HCT116 (cell line): Measurements from ENCODE around the gene PC. TPM values are rescaled to one million over a fixed set of nuclear protein-coding genes. Genes with fewer than 3 reads are reported as not detected.

Source experiments
- ATAC-seq: fragments of 200-7000 bp; cut with Tn5 transposase; 2 replicates; pipeline ENCODE4 v1.9.1; 2020; ENCODE audit warnings: mild to moderate bottlenecking, moderate library complexity
- BruUV-seq: library from RNA; stranded (reverse); fragments of 400-500 nt; replicated peaks from 2 replicates; lab custom pipeline; 2021; lab: Mats Ljungman, UMichigan
- CTCF ChIA-PET: fragments of 300-600 bp; sonication (Branson Sonifier 250); formaldehyde crosslinking; loops from one replicate; lab custom pipeline; 2021; ENCODE audit warnings: antibody characterized with exemption; lab: Charles Lee
- POLR2A ChIA-PET: fragments of 300-600, 350-600 bp; sonication (Branson Sonifier 250); formaldehyde crosslinking; loops from one replicate; lab custom pipeline; 2021; ENCODE audit warnings: antibody characterized with exemption; lab: Charles Lee
- RAD21 ChIA-PET, 2 experiments: fragments of 300-600 bp; sonication (Branson Sonifier 250); formaldehyde crosslinking; loops; one replicate each; lab custom pipeline; 2023; ENCODE audit warnings: low total read pairs in 2 of 2; ENCODE audit not compliant: uncharacterized antibody in 2 of 2, unreplicated experiment in 2 of 2, low non-redundant PET in 1 of 2; lab: Charles Lee
- DNase-seq: peaks from one replicate; pipeline ENCODE4 v3.0.0-alpha.2; 2010; ENCODE audit warnings: low read depth, low spot score
- H2AFZ ChIP-seq: fragments of 200-600 bp; shearing (Covaris generic), sonication (generic); 2 replicates; pipeline ENCODE4 v1.6.1; 2017; ENCODE audit warnings: low read depth, mixed run types, mixed read lengths, antibody characterized with exemption, low read length; ENCODE audit not compliant: poor library complexity, severe bottlenecking
- H3K27ac ChIP-seq: 2 replicates; pipeline ENCODE4 v1.5.1; 2012; ENCODE audit warnings: low read depth, low read length
- H3K27me3 ChIP-seq: fragments of 200-600 bp; sonication (generic); 2 replicates; pipeline ENCODE4 v1.6.1; 2016; ENCODE audit warnings: mixed run types, low read length, mixed read lengths; ENCODE audit not compliant: insufficient read depth
- H3K36me3 ChIP-seq, 2 experiments: fragments of 200-500 bp in 1 of 2; fragments of 200-600 bp in 1 of 2; sonication (Bioruptor generic) in 1 of 2; sonication (generic) in 1 of 2; 2 replicates each; pipeline versions ENCODE4 v1.5.1 to v1.6.1; 2014 to 2016; ENCODE audit warnings: low read length in 2 of 2, inconsistent platforms in 1 of 2, mixed read lengths in 1 of 2, mixed run types in 1 of 2; ENCODE audit not compliant: insufficient read depth in 2 of 2, control insufficient read depth in 1 of 2
- H3K4me1 ChIP-seq, 2 experiments: fragments of 200-600 bp in 1 of 2; sonication (generic) in 1 of 2; 2 replicates each; pipeline versions ENCODE4 v1.5.1 to v1.6.1; 2012 to 2017; ENCODE audit warnings: low read length in 2 of 2, inconsistent platforms in 1 of 2, mild to moderate bottlenecking in 1 of 2, mixed read lengths in 1 of 2, mixed run types in 1 of 2, moderate library complexity in 1 of 2; ENCODE audit not compliant: insufficient read depth in 2 of 2, control insufficient read depth in 1 of 2
- H3K4me2 ChIP-seq: fragments of 200-600 bp; sonication (generic); 2 replicates; pipeline ENCODE4 v1.6.1; 2017; ENCODE audit warnings: mixed run types, low read length, mixed read lengths
- H3K4me3 ChIP-seq, 2 experiments: fragments of 200-600 bp in 1 of 2; sonication (generic) in 1 of 2; replicated peaks in 1 of 2; 2 replicates each; pipeline ENCODE4 v1.5.1; 2011 to 2016; ENCODE audit warnings: low read length in 2 of 2, control low read depth in 1 of 2, low read depth in 1 of 2, mild to moderate bottlenecking in 1 of 2, mixed read lengths in 1 of 2, mixed run types in 1 of 2
- H3K79me2 ChIP-seq: fragments of 200-600 bp; sonication (generic); 2 replicates; pipeline ENCODE4 v1.6.1; 2017; ENCODE audit warnings: mild to moderate bottlenecking, mixed run types, low read length, moderate library complexity, mixed read lengths; ENCODE audit not compliant: insufficient read depth
- H3K9ac ChIP-seq: fragments of 200-600 bp; sonication (generic); 2 replicates; pipeline ENCODE4 v1.6.1; 2016; ENCODE audit warnings: low read length, mixed read lengths
- H3K9me2 ChIP-seq: fragments of 200-600 bp; sonication (generic), shearing (Covaris generic); 2 replicates; pipeline ENCODE4 v1.6.1; 2017; ENCODE audit warnings: mixed run types, mild to moderate bottlenecking, moderate library complexity; ENCODE audit not compliant: insufficient read depth
- H3K9me3 ChIP-seq, 2 experiments: fragments of 200-500 bp in 1 of 2; fragments of 200-600 bp in 1 of 2; sonication (Bioruptor generic) in 1 of 2; sonication (generic) in 1 of 2; 2 replicates each; pipeline ENCODE4 v1.6.1; 2014 to 2017; ENCODE audit warnings: low read length in 2 of 2, mixed read lengths in 2 of 2, inconsistent platforms in 1 of 2, low read depth in 1 of 2, mild to moderate bottlenecking in 1 of 2, mixed run types in 1 of 2, moderate library complexity in 1 of 2; ENCODE audit not compliant: control insufficient read depth in 1 of 2, insufficient read depth in 1 of 2
- H4K20me1 ChIP-seq: fragments of 200-600 bp; sonication (generic), shearing (Covaris generic); 2 replicates; pipeline ENCODE4 v1.6.1; 2017; ENCODE audit warnings: mixed run types, mild to moderate bottlenecking, moderate library complexity; ENCODE audit not compliant: insufficient read depth
- CTCF ChIP-seq, 3 experiments: fragments of 200-600 bp in 1 of 3; sonication (generic) in 1 of 3; IDR thresholded peaks in 2 of 3; conservative IDR thresholded peaks in 1 of 3; 2 replicates each; pipeline ENCODE4 v1.5.1; 2012 to 2017; ENCODE audit warnings: low read depth in 2 of 3, low read length in 2 of 3, antibody characterized with exemption in 1 of 3, borderline replicate concordance in 1 of 3, control low read depth in 1 of 3, mild to moderate bottlenecking in 1 of 3, mixed read lengths in 1 of 3, mixed run types in 1 of 3, moderate library complexity in 1 of 3; ENCODE audit not compliant: insufficient read depth in 1 of 3
- EGR1 ChIP-seq: IDR thresholded peaks from 2 replicates; pipeline ENCODE4 v1.6.1; 2012; ENCODE audit warnings: low read depth
- FOSL1 ChIP-seq: IDR thresholded peaks from 2 replicates; pipeline ENCODE4 v1.6.1; 2012; ENCODE audit warnings: low read depth
- TCF7L2 ChIP-seq: IDR thresholded peaks from 2 replicates; pipeline ENCODE4 v1.7.0; 2011; ENCODE audit warnings: borderline replicate concordance, inconsistent platforms; ENCODE audit not compliant: insufficient read depth, insufficient read length; ENCODE audit errors: extremely low read depth
- ZBTB33 ChIP-seq: IDR thresholded peaks from 2 replicates; pipeline ENCODE4 v1.6.1; 2011; ENCODE audit warnings: mild to moderate bottlenecking, low read length, moderate library complexity; ENCODE audit not compliant: insufficient replicate concordance; ENCODE audit errors: extremely low read depth
- intact Hi-C: fragments of 100-400 bp; cut with micrococcal nuclease; formaldehyde crosslinking; loops from 2 replicates; pipeline ENCODE4 v1.10.0; 2022
- total RNA-seq: library from RNA; stranded (reverse); gene quantifications from one replicate; pipeline ENCODE4 v1.2.1, GENCODE V29; 2021; ENCODE audit not compliant: unreplicated experiment

The PC gene
- total RNA-seq, 1 experiment from 2014 or later, result 24.1 TPM

- no peak overlapping the region for H3K9ac ChIP-seq
- H3K27me3 ChIP-seq, result no peaks in the 10 kb centered on the region
- H3K4me3 ChIP-seq, result no peak overlapping the region
- H3K79me2 ChIP-seq, result no peaks in the 10 kb centered on the region
- DNase-seq, result no peak
- ChIA-PET RAD21 (no interaction called here), CTCF (no interaction called here), POLR2A (no interaction called here)
- H4K20me1 ChIP-seq, result no peaks in the 10 kb centered on the region
- TF ChIP-seq FOSL1 (no peak), EGR1 (no peak), TCF7L2 (no peak), CTCF (IDR thresholded peaks at IDR 0.05 in 2 of 3, conservative IDR thresholded peaks at IDR 0.05 in 1 of 3; ENCODE audit: borderline replicate concordance in 1 of 3, insufficient read depth in 1 of 3, low read depth in 2 of 3, low read length in 2 of 3) (no peak), ZBTB33 (no peak)
- H3K4me1 ChIP-seq, result no peaks in the 10 kb centered on the region
- H3K4me2 ChIP-seq, result no peak overlapping the region
- no peaks in the 10 kb centered on the region for H3K9me2 ChIP-seq
- no peak overlapping the region for H2AFZ ChIP-seq
- no peak for ATAC-seq
- no peaks in the 10 kb centered on the region for H3K36me3 ChIP-seq
- H3K27ac ChIP-seq, result no peak overlapping the region
- no TSS peak for BruUV-seq
- intact Hi-C loops, result no loop called here
- H3K9me3 ChIP-seq, result no peaks in the 10 kb centered on the region
Measured at GRCh38 chr11:66823700-66824099, 134.5 kb downstream of the PC start.
